Breast epithelium (tissue), 3 donors: ENCODE results near the gene INPPL1.

ENCODE experiments used
- POLR2A ChIP-seq: fragments of 450-650 bp; IDR thresholded peaks from one replicate; pipeline ENCODE4 v1.6.1; 2016; ENCODE audit warnings: antibody characterized with exemption, mild to moderate bottlenecking, moderate library complexity
- POLR2AphosphoS5 ChIP-seq, 3 donors: sonication (generic); formaldehyde crosslinking; IDR thresholded peaks; one replicate each; pipeline ENCODE4 v1.6.1; 2017; ENCODE audit warnings: antibody characterized with exemption in 3 of 3
- TF ChIP-seq, protein P1 (sequence below), 3 donors: fragments of 450-650 bp; IDR thresholded peaks; one replicate each; pipeline ENCODE4 v1.5.1; 2016 to 2017; ENCODE audit warnings: antibody characterized with exemption in 3 of 3, mild to moderate bottlenecking in 3 of 3, moderate library complexity in 3 of 3

DNA sequence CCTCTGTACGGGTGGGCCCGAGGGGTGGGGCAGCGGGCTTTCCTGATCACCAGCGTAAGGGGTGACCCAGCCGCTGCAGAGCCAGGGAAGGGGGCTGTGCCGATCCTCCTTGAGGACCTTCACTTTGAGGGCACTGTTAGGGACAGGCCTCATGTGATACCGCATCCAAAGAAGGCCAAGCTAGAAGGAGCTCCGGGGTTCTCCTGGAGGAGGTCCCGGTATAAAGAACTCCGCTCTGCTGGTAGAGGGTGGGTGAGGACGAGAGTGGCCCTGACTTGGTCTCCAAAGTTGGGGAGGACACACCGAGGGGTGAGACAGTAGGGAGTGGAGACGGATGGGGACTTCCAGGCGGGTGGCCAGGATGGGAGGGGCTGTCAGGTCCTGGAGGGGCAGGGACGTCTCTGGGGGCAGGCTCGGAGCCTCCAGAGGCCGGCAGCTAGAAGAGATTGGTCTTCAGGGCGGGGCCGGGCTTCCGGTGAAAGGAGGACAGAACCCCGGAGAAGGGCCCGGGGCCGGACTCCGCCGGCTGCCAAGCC lies 14.8 kb downstream of the INPPL1 start:
- TF ChIP-seq POLR2AphosphoS5 (IDR thresholded peaks at IDR 0.05) = no peak
- TF ChIP-seq, protein P1, sequence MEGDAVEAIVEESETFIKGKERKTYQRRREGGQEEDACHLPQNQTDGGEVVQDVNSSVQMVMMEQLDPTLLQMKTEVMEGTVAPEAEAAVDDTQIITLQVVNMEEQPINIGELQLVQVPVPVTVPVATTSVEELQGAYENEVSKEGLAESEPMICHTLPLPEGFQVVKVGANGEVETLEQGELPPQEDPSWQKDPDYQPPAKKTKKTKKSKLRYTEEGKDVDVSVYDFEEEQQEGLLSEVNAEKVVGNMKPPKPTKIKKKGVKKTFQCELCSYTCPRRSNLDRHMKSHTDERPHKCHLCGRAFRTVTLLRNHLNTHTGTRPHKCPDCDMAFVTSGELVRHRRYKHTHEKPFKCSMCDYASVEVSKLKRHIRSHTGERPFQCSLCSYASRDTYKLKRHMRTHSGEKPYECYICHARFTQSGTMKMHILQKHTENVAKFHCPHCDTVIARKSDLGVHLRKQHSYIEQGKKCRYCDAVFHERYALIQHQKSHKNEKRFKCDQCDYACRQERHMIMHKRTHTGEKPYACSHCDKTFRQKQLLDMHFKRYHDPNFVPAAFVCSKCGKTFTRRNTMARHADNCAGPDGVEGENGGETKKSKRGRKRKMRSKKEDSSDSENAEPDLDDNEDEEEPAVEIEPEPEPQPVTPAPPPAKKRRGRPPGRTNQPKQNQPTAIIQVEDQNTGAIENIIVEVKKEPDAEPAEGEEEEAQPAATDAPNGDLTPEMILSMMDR (IDR thresholded peaks at IDR 0.05) = no peak
- no peak for TF ChIP-seq POLR2A
